DLD1 (cell line): ENCODE data around the gene PAH.

Experiments
- in situ Hi-C: cut with HindIII; loops from 2 replicates; pipeline ENCODE4 v1.10.0; 2017; ENCODE audit warnings: low sequenced_read_pairs

The PAH gene

GRCh38 chr12:102902093-102902492 lies 15.0 kb downstream of the PAH start:
- in situ Hi-C loops: no loop called here

- in situ Hi-C loops: no loop called here
Measured at GRCh38 chr12:102900389-102900788, 16.7 kb downstream of the PAH start.

DNA sequence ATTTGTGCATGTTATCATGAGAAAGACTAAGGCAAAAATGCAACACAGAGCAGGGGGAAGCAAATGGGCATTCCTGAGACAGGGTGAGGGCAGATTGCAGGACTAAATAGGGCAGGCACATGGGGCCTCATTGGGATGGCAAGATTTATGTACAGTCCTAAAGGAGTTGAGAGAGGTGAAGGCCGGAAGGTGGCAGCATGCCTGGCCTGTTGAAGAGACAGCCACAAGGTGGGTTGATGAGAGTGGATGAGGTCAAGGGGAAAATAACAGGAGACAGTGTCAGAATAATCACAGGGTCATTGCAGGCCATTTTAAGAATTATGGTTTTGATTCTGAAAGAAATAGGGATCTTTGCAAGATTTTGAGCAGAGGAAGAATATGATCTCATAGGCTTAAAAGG lies 21.0 kb downstream of the PAH start:
- in situ Hi-C loops: no loop called here

DNA sequence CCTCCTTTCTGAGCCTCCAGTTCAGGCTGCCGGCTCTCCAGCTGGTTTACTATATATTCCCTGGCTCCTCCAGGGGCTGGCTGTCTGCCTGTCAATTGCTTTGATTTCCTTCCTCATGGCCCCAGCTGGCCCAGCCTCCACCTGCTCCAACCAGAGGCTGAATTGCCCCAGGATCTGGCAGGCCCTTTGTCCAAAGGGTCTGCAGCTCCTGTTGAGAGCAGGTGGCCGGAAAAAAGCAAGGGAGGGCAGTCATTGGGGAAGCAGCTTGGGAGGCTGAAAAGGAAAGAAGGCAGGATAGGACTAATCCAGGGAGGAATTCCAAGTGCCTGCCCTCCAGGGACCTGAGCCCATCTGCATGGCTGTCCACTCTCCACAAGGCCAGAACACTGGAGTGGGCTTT lies 25.3 kb downstream of the PAH start:
- in situ Hi-C loops: no loop called here

DNA sequence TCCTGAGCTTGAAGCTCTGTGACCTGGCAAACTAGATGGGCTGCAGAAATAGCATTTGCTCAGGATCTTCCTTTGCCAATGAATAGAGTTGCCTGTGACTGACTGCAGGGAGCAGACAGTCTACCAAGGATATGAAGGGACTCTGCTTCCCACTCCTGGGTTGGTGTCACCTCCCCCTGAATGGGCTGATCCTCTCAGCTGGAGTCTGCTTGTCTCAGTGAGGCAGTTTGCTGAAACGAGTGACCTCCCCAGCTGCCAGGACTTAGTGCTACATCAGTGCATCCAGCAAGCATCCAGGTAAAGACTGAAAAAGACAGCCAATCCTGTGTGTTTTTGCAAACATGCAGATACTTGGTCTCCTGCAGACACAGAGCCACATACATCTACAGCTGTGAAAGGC lies 28.5 kb downstream of the PAH start:
- in situ Hi-C loops: no loop called here

- in situ Hi-C loops: no loop called here
Measured at GRCh38 chr12:102885043-102885932, 31.8 kb downstream of the PAH start.

- in situ Hi-C loops: no loop called here
Measured at GRCh38 chr12:102883204-102883799, 33.7 kb downstream of the PAH start.

DNA sequence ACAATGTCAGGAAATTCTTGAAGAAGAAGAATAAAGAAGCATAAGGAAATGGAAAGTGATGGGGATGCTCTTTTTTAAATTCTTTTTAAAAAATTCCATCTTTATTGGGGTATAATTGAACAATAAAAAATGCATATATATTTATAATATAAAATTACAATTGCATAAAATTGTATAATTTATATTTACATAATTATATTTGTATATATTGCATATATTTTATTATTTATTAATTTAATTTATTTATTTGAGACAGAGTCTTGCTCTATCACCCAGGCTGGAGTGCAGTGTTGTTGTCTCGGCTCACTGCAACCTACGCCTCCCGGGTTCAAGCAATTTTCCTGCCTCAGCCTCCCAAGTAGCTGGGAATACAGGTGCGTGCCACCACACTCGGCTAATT lies 36.3 kb downstream of the PAH start:
- in situ Hi-C loops: no loop called here

DNA sequence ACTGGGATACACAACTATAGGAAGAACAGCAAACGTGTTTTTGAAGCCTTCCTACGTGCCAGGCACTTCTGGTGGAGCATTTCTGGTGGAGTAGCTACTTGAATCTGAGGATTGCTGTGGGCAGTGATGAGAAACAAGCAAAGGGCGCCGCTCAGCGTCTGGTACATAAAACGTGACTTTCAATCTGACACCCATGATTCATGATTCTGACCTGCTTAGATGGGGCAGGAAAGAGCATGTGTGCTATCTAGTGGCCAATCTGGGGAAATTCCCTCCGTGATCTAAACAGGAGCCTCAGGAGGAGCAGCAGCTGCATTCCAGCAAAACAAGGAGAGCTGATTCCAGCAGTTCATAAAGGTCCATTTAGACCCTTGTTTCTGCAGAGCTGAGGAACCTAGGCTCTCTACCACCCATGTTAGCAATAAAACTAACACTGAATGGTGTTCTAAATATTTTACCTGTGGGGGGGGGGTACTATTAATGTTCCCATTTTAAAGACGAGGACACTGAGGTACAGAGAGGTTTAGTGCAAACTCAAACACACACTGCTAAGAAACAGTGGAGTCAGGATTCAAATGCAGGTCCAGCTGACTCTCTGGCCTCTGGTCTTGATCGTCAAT lies 37.8 kb downstream of the PAH start:
- in situ Hi-C loops: no loop called here

DNA sequence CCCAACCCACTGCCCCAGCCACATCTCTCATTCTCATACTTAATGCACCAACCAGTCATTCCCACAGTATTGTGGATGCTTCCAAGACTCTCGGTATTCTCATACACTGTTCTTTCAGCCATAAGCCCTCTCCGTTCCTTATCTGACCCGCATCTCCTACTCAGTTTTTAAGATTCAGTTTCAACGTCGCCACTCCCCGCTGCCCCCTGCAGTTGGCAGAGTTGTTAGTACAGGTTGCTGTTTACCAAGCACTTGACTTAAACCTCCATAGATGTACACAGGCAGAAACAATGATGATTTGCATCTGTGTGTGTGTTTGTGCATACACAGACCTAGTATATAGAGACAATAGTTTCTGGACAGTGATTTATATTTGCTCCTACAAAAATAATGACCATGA lies 40.2 kb downstream of the PAH start:
- in situ Hi-C loops: no loop called here

DNA sequence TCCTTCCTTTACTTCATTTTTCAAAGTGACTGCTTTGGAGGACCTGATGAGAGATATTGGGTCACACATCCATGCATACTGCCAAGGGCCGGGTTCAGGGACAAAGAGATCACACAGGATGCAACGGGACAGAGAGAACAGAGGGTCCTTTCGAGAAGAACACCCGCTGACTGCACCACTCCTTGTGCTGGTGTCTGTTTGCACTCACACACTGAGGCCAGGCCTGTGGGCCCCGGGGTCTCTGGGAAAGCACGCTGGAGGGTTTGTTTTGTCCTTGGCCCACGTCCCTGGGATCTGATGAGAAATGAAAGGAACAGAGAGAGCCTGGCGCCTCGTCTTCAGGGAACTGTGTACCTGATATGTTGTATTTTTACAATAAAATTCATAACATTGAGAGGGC lies 42.2 kb downstream of the PAH start:
- in situ Hi-C loops: no loop called here

DNA sequence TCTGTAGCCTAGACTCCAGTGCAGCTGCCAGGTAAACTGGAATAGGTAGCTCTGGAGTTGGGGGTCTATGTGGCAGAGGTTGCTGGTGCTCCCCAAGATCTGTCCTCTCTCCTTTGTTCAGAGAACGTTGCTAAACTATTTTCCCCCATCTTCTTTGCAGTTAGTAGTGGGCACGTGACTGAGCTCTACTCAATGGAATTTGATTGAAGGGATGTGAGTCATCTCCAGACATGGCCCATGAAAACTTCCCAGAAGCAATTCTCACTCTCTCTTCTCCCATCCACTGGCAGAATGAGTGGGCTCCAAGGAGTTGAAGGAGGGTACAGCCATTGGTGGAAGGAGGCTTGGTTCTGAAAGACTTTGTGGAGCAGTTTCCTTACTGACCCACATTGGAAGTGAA lies 44.0 kb downstream of the PAH start:
- in situ Hi-C loops: no loop called here

GRCh38 chr12:102871014-102871413 lies 46.0 kb downstream of the PAH start:
- in situ Hi-C loops: no loop called here

GRCh38 chr12:102869571-102869970 lies 47.5 kb downstream of the PAH start:
- in situ Hi-C loops: no loop called here

- in situ Hi-C loops: no loop called here
Measured at GRCh38 chr12:102865821-102866615, 51.0 kb downstream of the PAH start.

DNA sequence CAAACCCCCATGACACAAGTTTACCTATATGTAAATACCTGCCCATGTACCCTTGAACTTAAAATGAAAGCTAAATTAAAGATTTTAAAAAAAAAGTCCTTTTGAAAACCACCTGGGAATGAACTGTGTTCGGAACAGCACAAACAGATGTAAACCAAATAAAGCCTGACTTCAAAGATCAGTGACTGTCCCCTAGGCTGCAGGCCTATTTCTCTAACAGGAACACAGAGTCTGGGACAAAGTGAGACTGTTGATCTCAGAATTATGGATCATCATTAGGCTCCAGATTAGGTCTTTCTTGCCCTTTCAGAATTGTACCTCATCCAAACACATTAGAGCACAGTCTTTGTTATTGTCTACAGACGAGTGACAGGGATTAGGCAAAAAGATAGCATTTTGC lies 54.6 kb downstream of the PAH start:
- in situ Hi-C loops: no loop called here

- in situ Hi-C loops: no loop called here
Measured at GRCh38 chr12:102851246-102851645, 65.8 kb downstream of the PAH start.

DNA sequence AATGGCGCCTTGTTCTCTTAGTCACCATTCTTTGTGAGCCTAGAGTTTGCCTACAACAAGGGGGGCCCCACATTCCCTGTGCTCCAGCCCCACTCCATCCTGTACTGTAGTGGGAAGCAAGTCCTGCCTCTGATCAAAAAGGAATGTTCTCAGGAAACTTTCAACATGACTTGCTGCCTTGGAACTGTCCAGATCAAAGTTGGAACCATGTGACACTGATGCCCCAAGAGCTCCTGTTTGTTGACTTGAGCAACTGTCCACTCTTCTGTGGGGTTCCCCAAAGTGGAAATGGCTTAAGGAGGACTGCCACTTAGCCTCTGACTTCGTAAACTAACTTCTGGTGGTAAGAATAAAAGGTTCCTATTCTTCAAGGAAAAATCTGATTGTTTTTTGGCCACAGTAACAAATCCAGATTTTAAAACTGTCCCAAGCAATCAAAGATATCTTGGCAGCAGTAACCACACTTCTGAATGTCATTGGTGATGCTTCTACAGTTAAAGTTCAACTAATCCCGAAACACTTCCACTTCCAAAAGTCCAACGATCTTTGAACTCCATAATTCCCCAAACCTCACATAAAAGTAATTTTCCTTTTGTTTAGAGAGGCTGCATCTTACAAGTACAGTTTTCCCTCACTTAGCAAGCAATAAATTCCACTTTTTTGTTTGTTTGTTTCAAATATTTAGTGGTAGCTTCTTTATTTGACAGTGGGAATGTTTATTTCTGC lies 67.2 kb downstream of the PAH start:
- in situ Hi-C loops: no loop called here

DNA sequence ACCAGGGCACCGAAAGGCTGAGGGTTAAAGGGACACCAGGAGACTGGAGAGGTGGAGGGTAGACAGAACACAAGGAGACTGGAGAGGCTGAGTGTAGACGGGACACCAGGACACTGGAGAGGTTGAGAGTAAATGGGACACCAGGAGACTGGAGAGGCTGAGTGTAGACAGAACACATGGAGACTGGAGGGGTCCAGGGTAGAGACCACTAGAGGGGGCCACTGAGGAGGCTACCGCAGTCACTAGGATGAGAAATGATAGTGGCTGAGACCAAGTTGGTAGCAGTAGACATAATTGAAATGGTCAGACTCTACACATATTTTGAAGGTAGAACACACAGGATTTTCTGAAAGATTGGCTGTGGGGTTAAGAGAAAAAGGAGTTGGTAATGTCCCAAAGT lies 68.2 kb downstream of the PAH start:
- in situ Hi-C loops: no loop called here

- in situ Hi-C loops: no loop called here
Measured at GRCh38 chr12:102847131-102847530, 69.9 kb downstream of the PAH start.
